GM18870 (cell line): ENCODE results near the gene CCDC15.
"Not testable (repeated sequence)": the region's sequence is repeated elsewhere in the genome, so short reads cannot be mapped to it uniquely, and the experiment has no call there.

Source experiments
- ATAC-seq: cut with Tn5 transposase; IDR thresholded peaks from one replicate; pipeline ENCODE4 v1.9.1; 2021; ENCODE audit warnings: moderate library complexity; ENCODE audit not compliant: unreplicated experiment

The CCDC15 gene

DNA sequence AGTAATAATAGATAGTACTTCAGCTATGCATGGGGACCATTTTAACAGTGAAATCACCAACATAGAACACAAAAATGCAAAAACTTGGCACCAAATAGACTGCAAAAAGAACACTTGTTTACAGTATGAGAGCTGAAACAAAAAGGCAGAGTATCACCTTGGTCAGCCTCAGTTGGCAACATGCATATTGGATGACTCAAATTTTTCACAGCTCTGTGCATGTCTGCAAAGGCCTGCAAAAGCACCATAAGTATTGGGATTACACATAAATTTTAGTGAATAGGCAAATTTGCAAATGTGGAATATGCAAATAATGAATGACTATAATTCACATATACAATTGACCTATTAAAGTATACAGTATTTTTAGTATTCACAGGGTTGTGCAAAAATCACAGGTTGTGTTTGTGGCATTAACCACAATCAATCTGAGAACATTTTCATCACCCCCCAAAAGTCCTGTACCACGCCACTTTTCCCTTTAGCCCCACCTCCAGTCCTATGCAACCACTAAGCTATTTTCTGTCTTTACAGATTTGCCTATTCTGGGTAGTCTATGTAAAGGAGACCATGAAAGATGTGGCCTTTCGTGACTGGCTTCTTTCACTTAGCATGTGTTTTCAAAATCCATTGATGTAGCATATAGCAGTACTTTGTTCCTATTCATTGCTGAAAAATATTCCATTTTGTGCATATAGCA, 47.2 kb downstream of the CCDC15 start:
- no peak for ATAC-seq

- no peak for ATAC-seq
Measured at GRCh38 chr11:125001849-125002248, 47.8 kb downstream of the CCDC15 start.

- ATAC-seq, result no peak
Measured at GRCh38 chr11:125005491-125005890, 51.5 kb downstream of the CCDC15 start.

DNA sequence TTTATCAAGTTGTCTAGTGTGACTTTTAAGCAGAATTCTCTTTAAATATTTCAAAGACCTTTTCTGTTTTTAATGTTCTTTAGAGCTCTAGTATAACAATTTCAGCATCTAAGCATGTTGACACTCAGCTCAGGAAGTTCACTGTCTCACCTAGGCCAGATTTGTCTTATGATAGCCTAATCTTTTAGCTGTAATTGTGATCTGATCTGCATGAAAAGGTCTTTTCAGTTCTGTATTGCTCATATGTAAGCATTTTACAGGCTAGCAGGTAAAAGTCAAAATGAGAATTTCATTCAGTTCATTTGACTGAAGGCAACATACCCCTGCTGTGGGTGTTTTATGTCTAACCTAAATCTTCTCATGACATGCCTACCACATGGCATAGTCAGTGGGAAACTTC, 62.4 kb downstream of the CCDC15 start:
- ATAC-seq, result no peak

GRCh38 chr11:125020342-125020741, 66.3 kb downstream of the CCDC15 start:
- ATAC-seq, result no peak

DNA sequence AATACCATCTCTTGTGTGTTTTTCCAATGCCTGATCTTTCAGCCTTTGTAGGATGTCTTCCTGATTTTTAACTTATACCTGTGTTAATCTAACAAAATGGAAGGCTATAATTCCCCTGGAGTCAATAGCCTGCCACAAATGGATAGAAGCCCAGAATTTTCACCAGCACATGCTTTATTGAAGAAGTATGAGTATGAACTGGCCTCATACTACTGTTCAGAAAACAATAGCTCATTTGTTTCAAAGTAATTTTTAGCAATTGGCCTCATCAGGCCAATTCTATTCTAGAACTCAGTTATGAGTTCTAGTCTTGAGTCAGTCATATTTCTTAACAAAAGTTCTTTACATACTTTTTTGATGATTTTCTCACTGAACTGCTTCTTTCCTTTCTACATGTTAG, 68.5 kb downstream of the CCDC15 start:
- ATAC-seq, result no peak

GRCh38 chr11:125025968-125026367, 72.0 kb downstream of the CCDC15 start:
- no peak for ATAC-seq

DNA sequence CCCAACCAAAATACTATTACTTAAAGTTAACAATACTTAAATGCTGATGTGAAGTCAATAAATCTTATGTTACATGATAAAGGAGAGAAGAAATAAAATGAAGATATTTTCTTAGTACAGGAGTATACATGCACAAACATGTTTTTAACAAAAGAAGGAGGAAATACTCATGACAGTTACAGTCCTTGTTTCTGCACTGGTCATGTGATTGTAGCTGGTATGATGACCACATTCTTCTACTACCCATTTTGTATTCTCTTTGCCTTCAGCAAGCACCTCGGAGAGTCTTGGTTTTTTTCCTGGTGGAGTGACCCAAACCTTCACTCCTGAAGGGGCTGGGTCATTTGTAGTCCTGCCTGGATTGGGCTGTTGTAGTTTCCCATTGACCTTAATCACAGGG, 75.4 kb downstream of the CCDC15 start:
- not testable (repeated sequence) for ATAC-seq

GRCh38 chr11:125036933-125037332, 82.9 kb downstream of the CCDC15 start:
- ATAC-seq, result no peak

DNA sequence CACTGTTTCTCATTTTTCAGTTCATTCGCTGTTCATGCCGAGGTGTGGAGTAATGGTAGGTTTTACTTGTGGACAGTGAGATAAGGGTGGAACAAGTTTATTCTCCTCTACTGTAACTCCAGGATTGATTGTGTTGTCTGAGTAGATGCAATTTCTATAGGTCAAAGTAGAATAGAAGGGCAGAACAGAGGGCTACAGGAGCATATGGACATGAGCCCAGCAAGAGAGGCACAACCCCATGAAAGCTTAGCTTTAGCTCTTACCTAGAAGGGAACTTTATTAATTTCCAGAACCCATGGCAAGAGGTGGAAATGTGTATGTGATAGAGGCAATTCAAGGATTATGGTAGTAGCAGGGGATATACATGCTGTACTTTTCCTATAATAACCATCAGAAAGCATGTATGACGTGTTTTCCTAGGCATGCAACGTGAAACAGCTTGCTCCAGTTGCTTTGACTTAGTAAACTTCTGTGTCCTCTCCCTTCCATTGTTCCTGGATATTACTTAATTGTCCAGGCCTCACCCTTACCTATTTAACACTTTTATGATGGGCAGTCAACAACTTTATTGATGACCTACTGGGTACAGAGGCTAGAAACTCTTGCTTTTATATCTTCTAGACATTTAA, 95.3 kb downstream of the CCDC15 start:
- no peak for ATAC-seq

DNA sequence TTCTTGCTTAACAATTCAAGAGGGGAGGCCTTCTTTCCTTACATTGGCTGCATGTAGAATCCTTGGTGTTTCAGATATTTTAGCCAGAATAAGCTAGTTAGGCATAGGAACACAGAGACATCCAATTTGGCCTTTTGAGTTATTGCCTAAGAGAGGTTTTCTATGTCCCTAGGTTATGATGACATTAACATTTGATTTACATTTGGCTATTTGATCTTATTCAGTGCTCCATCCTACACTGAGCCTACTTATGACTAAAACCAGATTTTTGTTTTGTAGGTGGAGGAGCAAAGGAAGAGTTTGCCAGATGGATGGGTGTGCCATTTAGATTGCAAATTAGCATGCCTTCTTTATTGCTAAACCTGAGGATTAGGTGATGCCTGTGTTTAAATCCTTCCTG, 98.0 kb downstream of the CCDC15 start:
- no peak for ATAC-seq

- no peak for ATAC-seq
Measured at GRCh38 chr11:125053167-125053566, 99.2 kb downstream of the CCDC15 start.

DNA sequence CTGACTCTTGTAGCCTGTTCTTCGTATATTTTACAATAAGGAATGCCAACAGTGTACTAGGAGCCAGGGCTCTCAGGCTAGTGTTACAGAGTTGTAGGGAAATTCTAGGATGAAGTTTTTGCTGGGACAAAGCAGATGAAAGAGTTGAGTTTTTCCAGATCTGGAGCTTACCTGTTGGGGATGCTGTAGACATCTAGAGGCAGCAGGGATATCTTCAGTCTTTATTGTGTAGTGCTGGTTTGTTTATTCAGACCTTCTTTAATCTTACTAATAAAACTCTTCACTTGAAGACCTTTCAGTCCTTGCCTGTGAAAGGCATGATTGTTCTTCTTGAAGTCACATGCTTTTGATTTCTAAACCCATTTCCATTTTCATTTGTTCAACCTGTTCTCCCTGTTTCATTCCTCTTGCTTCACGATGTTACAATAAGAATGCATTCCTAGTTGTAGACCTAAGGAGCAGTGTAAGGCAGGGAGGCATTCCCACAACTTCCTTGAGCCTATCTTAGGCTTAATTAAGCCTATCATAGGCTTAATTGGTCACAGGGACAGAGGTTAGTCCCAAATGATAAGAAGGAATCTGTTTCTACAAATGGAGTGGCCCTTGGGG, 101.2 kb downstream of the CCDC15 start:
- no peak for ATAC-seq

DNA sequence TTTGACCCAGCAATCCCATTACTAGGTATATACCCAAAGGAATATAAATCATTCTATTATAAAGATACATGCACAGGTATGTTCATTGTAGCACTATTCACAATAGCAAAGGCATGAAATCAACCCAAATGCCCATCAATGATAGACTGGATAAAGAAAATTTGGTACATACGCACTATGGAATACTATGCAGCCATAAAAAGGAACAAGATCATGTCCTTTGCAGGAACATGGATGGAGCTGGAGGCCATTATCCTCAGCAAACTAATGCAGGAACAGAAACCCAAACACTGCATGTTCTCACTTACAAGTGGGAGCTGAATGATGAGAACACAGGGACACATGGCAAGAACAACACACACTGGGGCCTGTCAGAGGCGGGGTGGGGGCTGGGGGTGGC, 102.1 kb downstream of the CCDC15 start:
- ATAC-seq, result not testable (repeated sequence)

DNA sequence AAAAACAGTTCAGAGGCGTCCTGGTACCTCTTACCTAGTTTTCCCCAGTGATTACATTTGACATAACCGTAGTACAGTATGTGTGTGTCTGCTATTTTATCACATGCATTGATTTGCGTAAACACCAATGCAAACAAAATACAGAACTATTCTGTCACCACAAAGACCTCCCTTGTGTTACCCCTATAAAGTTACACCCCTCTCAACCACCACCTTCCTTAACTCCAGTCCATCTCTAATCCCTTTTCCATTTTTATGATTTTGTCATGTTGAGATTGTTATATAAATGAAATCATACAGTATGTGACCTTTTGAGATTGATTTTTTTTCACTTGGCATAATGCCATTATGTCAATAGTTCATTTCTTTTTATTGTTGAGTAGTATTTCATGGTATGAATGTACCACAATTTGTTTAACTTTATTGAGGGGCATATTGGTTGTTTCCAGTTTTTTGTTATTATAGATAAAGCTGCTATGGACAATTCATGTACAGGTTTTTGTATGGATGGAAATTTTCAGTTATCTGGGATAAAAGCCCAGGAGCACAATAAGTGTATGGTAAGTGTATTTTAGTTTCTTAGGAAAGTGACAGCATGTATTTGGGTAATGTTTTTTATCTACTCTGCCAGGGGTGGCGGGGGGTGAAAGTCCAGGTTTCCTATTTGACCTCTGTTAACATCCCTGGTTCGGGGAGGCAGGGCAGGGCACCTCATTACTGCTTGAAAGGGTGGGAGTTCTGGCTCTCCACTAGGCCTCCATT, 103.1 kb downstream of the CCDC15 start:
- ATAC-seq, result no peak

DNA sequence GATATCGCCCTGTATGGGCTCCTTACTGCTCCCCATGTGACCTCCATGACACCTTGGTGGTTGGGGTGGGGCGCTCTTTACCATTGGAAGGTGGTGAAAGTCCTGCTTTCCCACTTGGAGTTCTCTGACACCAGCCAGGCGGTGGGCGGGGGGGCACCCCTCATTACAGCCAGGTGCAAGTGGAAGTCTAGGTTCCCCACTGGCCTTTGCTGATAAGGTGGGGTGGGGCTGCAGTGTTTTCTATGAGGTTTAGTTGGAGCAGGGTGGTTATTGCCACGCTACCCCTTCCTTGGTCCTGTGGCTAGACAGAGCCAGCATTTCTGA, 103.7 kb downstream of the CCDC15 start:
- no peak for ATAC-seq

GRCh38 chr11:125061281-125061680, 107.3 kb downstream of the CCDC15 start:
- ATAC-seq, result no peak

DNA sequence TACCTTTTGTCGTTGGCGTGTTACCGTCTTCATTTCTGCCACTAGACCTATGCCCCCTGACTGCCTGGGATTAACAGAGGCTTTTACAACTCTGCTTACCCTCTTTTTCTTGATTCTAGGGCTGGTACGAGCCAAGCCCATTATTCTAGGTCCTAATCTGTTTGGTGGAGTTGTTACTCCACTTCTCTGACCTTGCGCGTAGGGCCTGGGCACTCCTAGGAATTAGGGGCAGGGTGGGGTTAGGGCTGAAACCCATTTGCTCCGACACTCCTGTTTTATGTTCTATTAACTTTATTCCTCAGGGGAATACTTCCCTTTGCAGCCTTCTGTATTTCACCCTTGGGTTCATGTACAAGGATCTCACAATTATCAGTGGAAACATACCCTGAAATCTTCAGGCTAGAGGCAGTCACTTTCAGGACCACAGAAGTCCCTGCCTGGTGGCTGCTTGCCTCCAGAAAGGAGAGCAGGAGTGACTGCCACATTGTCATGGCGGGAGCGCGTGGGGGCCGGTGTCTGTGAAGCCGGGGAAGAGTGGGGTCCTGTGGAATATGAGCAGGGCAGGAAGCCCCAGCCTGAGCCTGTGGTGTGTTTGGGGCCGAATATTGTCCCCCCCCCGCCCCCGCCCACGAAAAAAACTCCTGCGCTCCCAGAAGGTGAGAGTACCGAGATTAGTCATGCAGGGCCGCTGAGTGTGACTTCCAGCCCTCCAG, 108.4 kb downstream of the CCDC15 start:
- ATAC-seq, result no peak

DNA sequence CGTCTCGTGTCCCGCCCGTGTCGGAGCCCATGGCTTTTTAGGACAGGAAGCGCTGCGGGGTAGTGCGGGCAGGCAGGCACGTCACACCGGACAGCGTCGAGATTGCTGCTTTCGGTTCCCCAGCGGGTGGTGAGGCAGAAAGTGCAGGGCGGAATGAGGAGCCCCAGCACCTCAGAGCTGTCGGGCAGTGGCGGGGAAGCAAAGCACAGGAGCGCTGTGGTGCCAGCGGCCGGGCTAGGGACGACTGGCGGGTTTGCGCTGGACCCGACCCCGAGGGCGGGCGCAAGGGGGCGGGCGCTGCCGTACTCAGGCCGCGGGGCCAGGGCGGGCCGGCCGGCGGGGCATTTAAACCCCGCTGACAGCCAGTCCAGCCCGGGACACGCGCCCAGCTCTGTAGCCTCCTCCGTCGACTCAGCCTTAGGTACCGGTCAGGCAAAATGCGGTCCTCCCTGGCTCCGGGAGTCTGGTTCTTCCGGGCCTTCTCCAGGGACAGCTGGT, 109.0 kb downstream of the CCDC15 start, which contains the start of gene SLC37A2:
Gene SLC37A2, plus strand, starts transcription at position 375 of the 498 bp plus-strand sequence. Its CDS starts 63 bp downstream, at position 438.
- ATAC-seq, result peak; percentile 89

GRCh38 chr11:125063429-125064043, 109.5 kb downstream of the CCDC15 start:
- ATAC-seq, result no peak
